SH-SY5Y (cell line): ENCODE measurements around the gene POLA2.

Source experiments
- GATA2 ChIP-seq: IDR thresholded peaks from 2 replicates; pipeline ENCODE4 v1.6.1; 2011; ENCODE audit warnings: mild to moderate bottlenecking, low read depth, low read length
- GATA3 ChIP-seq: IDR thresholded peaks from 2 replicates; pipeline ENCODE4 v1.6.1; 2011; ENCODE audit warnings: low read depth, mild to moderate bottlenecking, low read length, moderate library complexity

DNA sequence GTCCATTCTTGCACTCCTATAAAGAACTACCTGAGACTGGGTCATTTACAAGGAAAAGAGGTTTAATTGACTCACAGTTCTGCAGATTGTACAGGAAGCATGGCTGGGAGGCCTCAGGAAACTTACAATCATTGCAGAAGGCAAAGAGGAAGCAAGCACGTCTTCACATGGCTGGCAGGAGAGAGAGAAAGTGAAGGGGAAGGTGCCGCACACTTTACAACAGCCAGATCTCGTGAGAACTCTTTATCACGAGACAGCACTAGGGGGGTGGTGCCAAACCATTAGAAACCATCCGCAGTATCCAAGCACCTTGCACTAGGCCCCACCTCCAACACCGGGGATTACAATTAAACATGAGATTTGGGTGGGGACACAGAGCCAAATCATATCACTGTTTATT lies 19.4 kb upstream of the POLA2 start:
- TF ChIP-seq GATA2 (no peak), GATA3 (no peak)
